C4-2B (cell line): Measurements from ENCODE around the gene SHC2.

Experiments used
- ZFX ChIP-seq: fragments of 450-650 bp; IDR thresholded peaks from 2 replicates; pipeline ENCODE4 v1.6.1; 2017
- TF ChIP-seq, protein P1 (sequence below): fragments of 450-650 bp; conservative IDR thresholded peaks from 2 replicates; pipeline ENCODE4 v1.5.1; 2017; ENCODE audit warnings: mild to moderate bottlenecking

- TF ChIP-seq, protein P1, sequence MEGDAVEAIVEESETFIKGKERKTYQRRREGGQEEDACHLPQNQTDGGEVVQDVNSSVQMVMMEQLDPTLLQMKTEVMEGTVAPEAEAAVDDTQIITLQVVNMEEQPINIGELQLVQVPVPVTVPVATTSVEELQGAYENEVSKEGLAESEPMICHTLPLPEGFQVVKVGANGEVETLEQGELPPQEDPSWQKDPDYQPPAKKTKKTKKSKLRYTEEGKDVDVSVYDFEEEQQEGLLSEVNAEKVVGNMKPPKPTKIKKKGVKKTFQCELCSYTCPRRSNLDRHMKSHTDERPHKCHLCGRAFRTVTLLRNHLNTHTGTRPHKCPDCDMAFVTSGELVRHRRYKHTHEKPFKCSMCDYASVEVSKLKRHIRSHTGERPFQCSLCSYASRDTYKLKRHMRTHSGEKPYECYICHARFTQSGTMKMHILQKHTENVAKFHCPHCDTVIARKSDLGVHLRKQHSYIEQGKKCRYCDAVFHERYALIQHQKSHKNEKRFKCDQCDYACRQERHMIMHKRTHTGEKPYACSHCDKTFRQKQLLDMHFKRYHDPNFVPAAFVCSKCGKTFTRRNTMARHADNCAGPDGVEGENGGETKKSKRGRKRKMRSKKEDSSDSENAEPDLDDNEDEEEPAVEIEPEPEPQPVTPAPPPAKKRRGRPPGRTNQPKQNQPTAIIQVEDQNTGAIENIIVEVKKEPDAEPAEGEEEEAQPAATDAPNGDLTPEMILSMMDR = no peak
- no peak for TF ChIP-seq ZFX
Measured at GRCh38 chr19:444677-445210, 16.1 kb downstream of the SHC2 start.
